GM23338 (cell line): ENCODE data around the gene FAM111B.
"Not testable (repeated sequence)": the region's sequence is repeated elsewhere in the genome, so short reads cannot be mapped to it uniquely, and the experiment has no call there.

Experiments
- CREB1 ChIP-seq: fragments of 250-450 bp; sonication (Bioruptor Pico); IDR thresholded peaks from 2 replicates; pipeline ENCODE4 v1.5.0; 2020; ENCODE audit warnings: low read depth, mild to moderate bottlenecking, moderate library complexity
- EZH2 ChIP-seq: fragments of 200-600 bp; sonication (generic); IDR thresholded peaks from one replicate; pipeline ENCODE4 v1.8.0; 2017; ENCODE audit warnings: antibody characterized with exemption, mild to moderate bottlenecking, low read depth; ENCODE audit not compliant: unreplicated experiment
- EZH2phosphoT487 ChIP-seq: fragments of 200-600 bp; sonication (generic); IDR thresholded peaks from one replicate; pipeline ENCODE4 v1.8.1; 2018; ENCODE audit warnings: antibody characterized with exemption; ENCODE audit not compliant: unreplicated experiment
- JUNB ChIP-seq: IDR thresholded peaks from one replicate; pipeline ENCODE4 v1.6.1; 2016; ENCODE audit warnings: antibody characterized with exemption; ENCODE audit not compliant: unreplicated experiment
- NANOG ChIP-seq: IDR thresholded peaks from 2 replicates; pipeline ENCODE4 v1.6.1; 2016; ENCODE audit warnings: antibody characterized with exemption, borderline replicate concordance
- POLR2AphosphoS5 ChIP-seq: IDR thresholded peaks from 2 replicates; pipeline ENCODE4 v1.6.1; 2016; ENCODE audit warnings: antibody characterized with exemption, low read depth
- STAT1 ChIP-seq: IDR thresholded peaks from one replicate; pipeline ENCODE4 v1.6.1; 2016; ENCODE audit warnings: antibody characterized with exemption; ENCODE audit not compliant: unreplicated experiment
- ZNF331 ChIP-seq: fragments of 250-450 bp; sonication (Bioruptor Pico); IDR thresholded peaks from 2 replicates; pipeline ENCODE4 v1.5.0; 2020; ENCODE audit warnings: low read depth, mild to moderate bottlenecking, moderate library complexity
- TF ChIP-seq, protein P1 (sequence below), 2 experiments: fragments of 200-600 bp in 1 of 2; sonication (generic) in 1 of 2; conservative IDR thresholded peaks; 2 replicates each; pipeline versions ENCODE4 v1.5.1 to v1.6.1; 2016 to 2017; ENCODE audit warnings: antibody characterized with exemption in 2 of 2, low read depth in 2 of 2, mild to moderate bottlenecking in 2 of 2, moderate library complexity in 1 of 2
- TF ChIP-seq, protein P2 (sequence below): IDR thresholded peaks from one replicate; pipeline ENCODE4 v1.6.1; 2018; ENCODE audit warnings: antibody characterized with exemption; ENCODE audit not compliant: unreplicated experiment
- TF ChIP-seq, protein P3 (sequence below): IDR thresholded peaks from 2 replicates; pipeline ENCODE4 v1.6.1; 2016; ENCODE audit warnings: antibody characterized with exemption

DNA sequence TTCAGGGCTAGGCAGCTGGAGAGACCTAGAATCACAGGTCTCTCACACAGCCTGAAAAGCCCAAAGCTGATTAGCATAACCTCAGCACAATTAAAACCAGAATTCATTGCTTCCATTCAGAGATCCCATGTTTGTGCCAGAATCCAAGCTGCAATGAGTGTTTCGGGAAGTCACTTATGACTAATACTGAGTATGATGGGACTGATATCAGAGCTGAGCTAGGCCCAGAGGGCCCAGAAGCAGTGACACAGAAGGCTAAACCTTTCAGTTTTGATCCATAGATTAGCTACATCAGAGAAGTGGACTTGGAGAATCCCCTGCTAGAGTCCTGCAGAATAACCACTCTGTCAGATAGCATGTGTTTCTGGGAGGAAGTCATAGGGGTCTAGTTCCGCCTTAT, 26.6 kb upstream of the FAM111B start:
- TF ChIP-seq, protein P1, sequence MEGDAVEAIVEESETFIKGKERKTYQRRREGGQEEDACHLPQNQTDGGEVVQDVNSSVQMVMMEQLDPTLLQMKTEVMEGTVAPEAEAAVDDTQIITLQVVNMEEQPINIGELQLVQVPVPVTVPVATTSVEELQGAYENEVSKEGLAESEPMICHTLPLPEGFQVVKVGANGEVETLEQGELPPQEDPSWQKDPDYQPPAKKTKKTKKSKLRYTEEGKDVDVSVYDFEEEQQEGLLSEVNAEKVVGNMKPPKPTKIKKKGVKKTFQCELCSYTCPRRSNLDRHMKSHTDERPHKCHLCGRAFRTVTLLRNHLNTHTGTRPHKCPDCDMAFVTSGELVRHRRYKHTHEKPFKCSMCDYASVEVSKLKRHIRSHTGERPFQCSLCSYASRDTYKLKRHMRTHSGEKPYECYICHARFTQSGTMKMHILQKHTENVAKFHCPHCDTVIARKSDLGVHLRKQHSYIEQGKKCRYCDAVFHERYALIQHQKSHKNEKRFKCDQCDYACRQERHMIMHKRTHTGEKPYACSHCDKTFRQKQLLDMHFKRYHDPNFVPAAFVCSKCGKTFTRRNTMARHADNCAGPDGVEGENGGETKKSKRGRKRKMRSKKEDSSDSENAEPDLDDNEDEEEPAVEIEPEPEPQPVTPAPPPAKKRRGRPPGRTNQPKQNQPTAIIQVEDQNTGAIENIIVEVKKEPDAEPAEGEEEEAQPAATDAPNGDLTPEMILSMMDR (conservative IDR thresholded peaks at IDR 0.05; ENCODE audit: low read depth in 2 of 2), result not testable (repeated sequence)
- TF ChIP-seq EZH2; CREB1 (CRISPR knock-in tag); POLR2AphosphoS5; EZH2phosphoT487; ZNF331 (CRISPR knock-in tag); JUNB; NANOG; STAT1: not testable (repeated sequence)
- TF ChIP-seq, protein P2, sequence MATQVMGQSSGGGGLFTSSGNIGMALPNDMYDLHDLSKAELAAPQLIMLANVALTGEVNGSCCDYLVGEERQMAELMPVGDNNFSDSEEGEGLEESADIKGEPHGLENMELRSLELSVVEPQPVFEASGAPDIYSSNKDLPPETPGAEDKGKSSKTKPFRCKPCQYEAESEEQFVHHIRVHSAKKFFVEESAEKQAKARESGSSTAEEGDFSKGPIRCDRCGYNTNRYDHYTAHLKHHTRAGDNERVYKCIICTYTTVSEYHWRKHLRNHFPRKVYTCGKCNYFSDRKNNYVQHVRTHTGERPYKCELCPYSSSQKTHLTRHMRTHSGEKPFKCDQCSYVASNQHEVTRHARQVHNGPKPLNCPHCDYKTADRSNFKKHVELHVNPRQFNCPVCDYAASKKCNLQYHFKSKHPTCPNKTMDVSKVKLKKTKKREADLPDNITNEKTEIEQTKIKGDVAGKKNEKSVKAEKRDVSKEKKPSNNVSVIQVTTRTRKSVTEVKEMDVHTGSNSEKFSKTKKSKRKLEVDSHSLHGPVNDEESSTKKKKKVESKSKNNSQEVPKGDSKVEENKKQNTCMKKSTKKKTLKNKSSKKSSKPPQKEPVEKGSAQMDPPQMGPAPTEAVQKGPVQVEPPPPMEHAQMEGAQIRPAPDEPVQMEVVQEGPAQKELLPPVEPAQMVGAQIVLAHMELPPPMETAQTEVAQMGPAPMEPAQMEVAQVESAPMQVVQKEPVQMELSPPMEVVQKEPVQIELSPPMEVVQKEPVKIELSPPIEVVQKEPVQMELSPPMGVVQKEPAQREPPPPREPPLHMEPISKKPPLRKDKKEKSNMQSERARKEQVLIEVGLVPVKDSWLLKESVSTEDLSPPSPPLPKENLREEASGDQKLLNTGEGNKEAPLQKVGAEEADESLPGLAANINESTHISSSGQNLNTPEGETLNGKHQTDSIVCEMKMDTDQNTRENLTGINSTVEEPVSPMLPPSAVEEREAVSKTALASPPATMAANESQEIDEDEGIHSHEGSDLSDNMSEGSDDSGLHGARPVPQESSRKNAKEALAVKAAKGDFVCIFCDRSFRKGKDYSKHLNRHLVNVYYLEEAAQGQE, result not testable (repeated sequence)
- TF ChIP-seq, protein P3, sequence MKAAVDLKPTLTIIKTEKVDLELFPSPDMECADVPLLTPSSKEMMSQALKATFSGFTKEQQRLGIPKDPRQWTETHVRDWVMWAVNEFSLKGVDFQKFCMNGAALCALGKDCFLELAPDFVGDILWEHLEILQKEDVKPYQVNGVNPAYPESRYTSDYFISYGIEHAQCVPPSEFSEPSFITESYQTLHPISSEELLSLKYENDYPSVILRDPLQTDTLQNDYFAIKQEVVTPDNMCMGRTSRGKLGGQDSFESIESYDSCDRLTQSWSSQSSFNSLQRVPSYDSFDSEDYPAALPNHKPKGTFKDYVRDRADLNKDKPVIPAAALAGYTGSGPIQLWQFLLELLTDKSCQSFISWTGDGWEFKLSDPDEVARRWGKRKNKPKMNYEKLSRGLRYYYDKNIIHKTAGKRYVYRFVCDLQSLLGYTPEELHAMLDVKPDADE, result not testable (repeated sequence)
